PC-3 (cell line): Measurements from ENCODE around the gene FHIP1A. TPM values are rescaled to one million over a fixed set of nuclear protein-coding genes. Genes with fewer than 3 reads are reported as not detected.

Source experiments
- ATAC-seq: fragments of 200-7000 bp; cut with Tn5 transposase; 2 replicates; pipeline ENCODE4 v1.9.1; 2020; ENCODE audit warnings: mild to moderate bottlenecking, moderate library complexity
- BruUV-seq: library from RNA; stranded (reverse); fragments of 400-500 nt; replicated peaks from 2 replicates; lab custom pipeline; 2021; lab: Mats Ljungman, UMichigan
- CTCF ChIA-PET: fragments of 300-600 bp; sonication (Branson Sonifier 250); formaldehyde crosslinking; loops from one replicate; lab custom pipeline; 2022; ENCODE audit warnings: antibody characterized with exemption; lab: Charles Lee
- POLR2A ChIA-PET: fragments of 300-600 bp; sonication (Branson Sonifier 250); formaldehyde crosslinking; loops from one replicate; lab custom pipeline; 2022; ENCODE audit warnings: antibody characterized with exemption; ENCODE audit not compliant: unreplicated experiment; lab: Charles Lee
- DNase-seq: peaks from one replicate; pipeline ENCODE4 v3.0.0-alpha.2; 2015
- H2AFZ ChIP-seq: fragments of 300-600 bp; sonication (generic); 2 replicates; pipeline ENCODE4 v1.6.0; 2016; ENCODE audit warnings: antibody characterized with exemption, low read length
- H3F3A ChIP-seq: fragments of 300-600 bp; sonication (generic); one replicate; pipeline ENCODE4 v1.6.0; 2017; ENCODE audit warnings: antibody characterized with exemption, low read length, control low read depth, mild to moderate bottlenecking; ENCODE audit not compliant: unreplicated experiment
- H3K27ac ChIP-seq: fragments of 300-600 bp; sonication (generic); 2 replicates; pipeline ENCODE4 v1.5.1; 2016; ENCODE audit warnings: mild to moderate bottlenecking, low read length
- H3K27me3 ChIP-seq: fragments of 300-600 bp; sonication (generic); 2 replicates; pipeline ENCODE4 v1.6.1; 2016; ENCODE audit warnings: low read length, mixed read lengths
- H3K36me3 ChIP-seq: fragments of 300-600 bp; sonication (generic); 2 replicates; pipeline ENCODE4 v1.6.1; 2016; ENCODE audit warnings: low read depth, mixed run types, low read length, mixed read lengths
- H3K4me1 ChIP-seq: fragments of 300-600 bp; sonication (generic); 2 replicates; pipeline ENCODE4 v1.5.1; 2016; ENCODE audit warnings: low read length; ENCODE audit not compliant: insufficient read depth
- H3K4me2 ChIP-seq: fragments of 300-600 bp; sonication (generic); 2 replicates; pipeline ENCODE4 v1.6.0; 2016; ENCODE audit warnings: low read length
- H3K4me3 ChIP-seq: fragments of 300-600 bp; sonication (generic); 2 replicates; pipeline ENCODE4 v1.5.1; 2016; ENCODE audit warnings: mild to moderate bottlenecking, low read length, mixed read lengths
- H3K79me2 ChIP-seq: fragments of 300-600 bp; sonication (generic); 2 replicates; pipeline ENCODE4 v1.6.1; 2017; ENCODE audit warnings: low read length, mixed read lengths
- H3K9ac ChIP-seq: fragments of 300-600 bp; sonication (generic); 2 replicates; pipeline ENCODE4 v1.6.0; 2016; ENCODE audit warnings: mild to moderate bottlenecking, low read length
- H3K9me2 ChIP-seq: fragments of 300-600 bp; sonication (generic); replicated peaks from 2 replicates; pipeline ENCODE4 v1.6.1; 2016; ENCODE audit warnings: mixed run types, low read length, mixed read lengths
- H3K9me3 ChIP-seq: fragments of 300-600 bp; sonication (generic); 2 replicates; pipeline ENCODE4 v1.6.1; 2016; ENCODE audit warnings: low read length, mixed read lengths
- H4K20me1 ChIP-seq: fragments of 300-600 bp; sonication (generic); 2 replicates; pipeline ENCODE4 v1.6.1; 2016; ENCODE audit warnings: low read length, mixed read lengths
- CTCF ChIP-seq: fragments of 300-600 bp; sonication (generic); conservative IDR thresholded peaks from 2 replicates; pipeline ENCODE4 v1.5.1; 2017; ENCODE audit warnings: antibody characterized with exemption, low read depth, mild to moderate bottlenecking, low read length
- EZH2 ChIP-seq: fragments of 300-600 bp; sonication (generic); IDR thresholded peaks from one replicate; pipeline ENCODE4 v1.6.1; 2017; ENCODE audit warnings: antibody characterized with exemption, mild to moderate bottlenecking, low read length; ENCODE audit not compliant: unreplicated experiment
- EZH2phosphoT487 ChIP-seq: fragments of 300-600 bp; sonication (generic); IDR thresholded peaks from 2 replicates; pipeline ENCODE4 v1.6.1; 2018; ENCODE audit warnings: mild to moderate bottlenecking, antibody characterized with exemption, low read length, borderline replicate concordance
- intact Hi-C: fragments of 100-400 bp; cut with micrococcal nuclease; formaldehyde crosslinking; loops from 2 replicates; pipeline ENCODE4 v1.9.0; 2023
- total RNA-seq: library from RNA; depleted of rRNA; stranded (reverse); fragments of >200 nt; gene quantifications from 2 replicates; pipeline ENCODE4 v1.2.3, GENCODE V29; 2014

FHIP1A gene
- total RNA-seq, 1 experiment from 2014 or later: 11.3 TPM

DNA sequence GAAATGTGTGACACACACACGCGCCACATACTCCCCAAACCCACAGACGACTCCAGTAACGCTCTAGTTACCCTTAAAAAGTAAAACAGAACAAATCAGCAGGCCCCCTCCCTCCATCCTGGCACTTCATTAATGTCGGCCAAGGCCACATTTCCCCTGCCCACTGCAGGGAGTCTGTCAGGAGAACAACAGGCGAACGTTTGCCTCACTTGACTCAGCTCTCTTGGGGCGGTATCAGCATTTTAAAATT lies 671 bp upstream of the FHIP1A start:
- BruUV-seq: TSS peak; percentile 80
- CTCF ChIA-PET: interaction anchor here (1.0 kb wide), 2 partner anchors 133 to 196 kb away, joined by 3 read pairs; no protein-coding TSS in a partner anchor
- DNase-seq: no peak

DNA sequence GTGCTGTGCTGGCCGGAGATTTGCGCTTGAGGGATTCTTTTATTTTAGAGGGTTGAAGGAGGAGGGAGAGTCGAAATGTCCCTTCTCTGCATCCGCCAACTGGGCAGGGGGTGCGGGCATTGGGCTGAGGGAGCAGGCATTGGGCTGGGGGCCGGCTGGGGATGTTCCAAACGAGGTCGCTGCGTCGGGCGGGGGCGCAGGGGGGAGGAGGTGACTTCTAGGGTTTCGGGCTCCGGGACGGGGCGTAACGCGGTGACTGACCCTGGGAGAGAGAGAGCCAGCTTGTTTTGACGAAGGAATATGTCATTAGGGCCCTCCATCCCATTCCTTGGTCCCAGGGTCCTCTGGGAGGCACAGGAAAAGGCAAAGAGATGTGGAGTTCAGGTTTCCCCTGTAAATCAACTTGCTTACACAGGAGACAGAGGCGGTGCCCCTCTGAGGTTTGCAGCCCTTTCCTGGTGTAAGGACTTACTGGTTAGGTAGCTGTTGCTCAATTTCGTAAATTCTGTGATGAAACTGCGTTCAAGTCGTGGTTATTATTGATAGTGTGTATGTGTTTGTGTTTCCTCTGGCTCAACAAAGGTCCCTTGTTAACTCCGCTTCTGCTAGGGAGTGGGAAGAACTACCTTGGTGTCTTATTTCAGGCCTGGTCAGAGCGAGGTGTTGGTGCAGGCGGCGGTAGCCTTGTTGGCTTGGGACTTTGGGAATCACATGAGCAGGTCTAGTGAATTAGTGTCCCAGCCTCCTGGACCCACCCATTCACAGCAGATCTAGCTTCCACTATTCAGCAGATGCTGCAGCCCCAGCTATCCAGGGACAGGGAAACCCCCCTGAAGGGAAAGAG lies 716 bp downstream of the FHIP1A start:
- CTCF ChIA-PET: no interaction called here
- Histone ChIP-seq H3K4me1 (peaks cover 16% of the 10 kb centered on the region), H3K36me3 (no peaks in the 10 kb centered on the region), H3F3A (peaks cover 4% of the 10 kb centered on the region), H4K20me1 (peaks cover 10% of the 10 kb centered on the region), H3K4me3 (peak overlapping the region; percentile 94), H3K27me3 (no peaks in the 10 kb centered on the region), H3K79me2 (peaks cover 48% of the 10 kb centered on the region), H2AFZ (peak overlapping the region; percentile 72), H3K9ac (peak overlapping the region; percentile 84), H3K4me2 (peak overlapping the region; percentile 81), H3K9me3 (no peaks in the 10 kb centered on the region), H3K27ac (peak overlapping the region; percentile 77), H3K9me2 (no peaks in the 10 kb centered on the region)
- POLR2A ChIA-PET: no interaction called here
- intact Hi-C loops: loop anchor here (2.0 to 5.0 kb wide), 3 partner anchors 47 to 133 kb away; partner anchors contain the start of gene SH3D19
- BruUV-seq: TSS peak; percentile 53
- DNase-seq (peak; percentile 52), ATAC-seq (peak; percentile 1)
- no peak for TF ChIP-seq CTCF
- no peak for TF ChIP-seq EZH2

More for the DNA sequence above, 671 bp upstream of the FHIP1A start:
- H3K9ac ChIP-seq: peak overlapping the region; percentile 85
- H3K4me2 ChIP-seq: peak overlapping the region; percentile 100
- peaks cover 4% of the 10 kb centered on the region for H3F3A ChIP-seq
- H3K4me3 ChIP-seq: peak overlapping the region; percentile 97
- H2AFZ ChIP-seq: peak overlapping the region; percentile 74
- intact Hi-C loops: loop anchor here (2.0 to 5.0 kb wide), 3 partner anchors 46 to 134 kb away; partner anchors contain the start of gene SH3D19
- H3K9me3 ChIP-seq: no peaks in the 10 kb centered on the region
- peaks cover 16% of the 10 kb centered on the region for H3K4me1 ChIP-seq
- peaks cover 10% of the 10 kb centered on the region for H4K20me1 ChIP-seq
- H3K27ac ChIP-seq: peak overlapping the region; percentile 90
- peaks cover 36% of the 10 kb centered on the region for H3K79me2 ChIP-seq
- TF ChIP-seq EZH2 (no peak), EZH2phosphoT487 (no peak), CTCF (no peak)
- H3K36me3 ChIP-seq: no peaks in the 10 kb centered on the region
- H3K9me2 ChIP-seq: no peaks in the 10 kb centered on the region
- no peaks in the 10 kb centered on the region for H3K27me3 ChIP-seq
- POLR2A ChIA-PET: interaction anchor here (0.6 kb wide), 2 partner anchors 75 to 173 kb away, joined by 3 read pairs; no protein-coding TSS in a partner anchor
- ATAC-seq: no peak

DNA sequence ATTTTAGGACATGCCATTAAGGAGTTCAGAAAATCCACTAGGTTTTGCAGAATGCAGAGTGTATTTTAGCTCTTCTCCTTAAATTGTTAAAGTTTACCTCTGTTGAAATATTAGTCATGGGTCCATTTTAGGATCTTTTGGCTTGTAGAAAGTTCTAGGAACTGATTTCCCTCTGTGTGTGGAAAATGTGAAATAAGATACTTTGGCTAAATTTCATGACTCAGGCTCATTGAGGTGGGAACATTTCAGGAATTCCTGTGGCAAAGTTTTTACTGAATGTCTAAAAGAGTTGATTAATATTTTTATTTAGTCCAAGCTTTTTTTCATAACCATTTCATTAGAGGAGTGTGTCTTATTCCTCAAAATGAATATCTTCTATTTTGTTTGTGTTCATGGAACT lies 7.0 kb downstream of the FHIP1A start:
- H3K36me3 ChIP-seq: no peaks in the 10 kb centered on the region
- H3F3A ChIP-seq: peaks cover 7% of the 10 kb centered on the region
- peaks cover 55% of the 10 kb centered on the region for H3K4me1 ChIP-seq
- no peak for TF ChIP-seq EZH2
- peak overlapping the region; percentile 51 for H3K27ac ChIP-seq
- no peaks in the 10 kb centered on the region for H3K9me2 ChIP-seq
- H3K9me3 ChIP-seq: no peaks in the 10 kb centered on the region
- intact Hi-C loops: loop anchor here (5.0 kb wide), 1 partner anchor 186 kb away; no protein-coding TSS in a partner anchor
- peak overlapping the region; percentile 71 for H3K4me2 ChIP-seq
- peak overlapping the region; percentile 19; the same call in 1 of the 2 replicates for H3K4me3 ChIP-seq
- peaks cover 57% of the 10 kb centered on the region for H3K79me2 ChIP-seq
- CTCF ChIA-PET: no interaction called here
- POLR2A ChIA-PET: interaction anchor here (0.6 kb wide), 1 partner anchor 952 kb away, joined by 3 read pairs; no protein-coding TSS in a partner anchor
- no peaks in the 10 kb centered on the region for H4K20me1 ChIP-seq
- DNase-seq (peak; percentile 80), ATAC-seq (peak; percentile 21)
- no peak overlapping the region for H2AFZ ChIP-seq
- BruUV-seq: no TSS peak
- no peak overlapping the region for H3K9ac ChIP-seq
- H3K27me3 ChIP-seq: no peaks in the 10 kb centered on the region
